ENCODE measurements around the gene MFAP4.

- TF ChIP-seq CTCF (IDR thresholded peaks at IDR 0.05; ENCODE audit: poor library complexity) = no peak
- TF ChIP-seq EZH2 (IDR thresholded peaks at IDR 0.05; ENCODE audit: borderline replicate concordance) = no peak
Observed at GRCh38 chr17:19360772-19361171, 26.2 kb downstream of the MFAP4 start.
